AG09309 (cell line): ENCODE measurements around the gene CMIP.

Source experiments
- DNase-seq: peaks from one replicate; pipeline ENCODE4 v3.0.0-alpha.2; 2010; ENCODE audit warnings: low read depth
- H3K4me3 ChIP-seq: 2 replicates; pipeline ENCODE4 v1.5.1; 2011; ENCODE audit warnings: mild to moderate bottlenecking, low read depth, low read length, moderate library complexity; ENCODE audit not compliant: control insufficient read depth
- CTCF ChIP-seq: IDR thresholded peaks from 2 replicates; pipeline ENCODE4 v1.5.1; 2011; ENCODE audit warnings: mild to moderate bottlenecking, low read depth, low read length, inconsistent platforms; ENCODE audit not compliant: insufficient read depth, control insufficient read depth; ENCODE audit errors: missing control alignments

Gene CMIP

GRCh38 chr16:81637336-81638235 lies 193.0 kb downstream of the CMIP start:
- no peak for DNase-seq
- H3K4me3 ChIP-seq: no peak overlapping the region
- TF ChIP-seq CTCF: no peak

- TF ChIP-seq CTCF: no peak
- no peak for DNase-seq
- H3K4me3 ChIP-seq: no peak overlapping the region
Observed at GRCh38 chr16:81638286-81638945, 193.8 kb downstream of the CMIP start.

GRCh38 chr16:81639348-81639747 lies 194.7 kb downstream of the CMIP start:
- no peak for TF ChIP-seq CTCF
- no peak for DNase-seq

GRCh38 chr16:81639931-81640680 lies 195.5 kb downstream of the CMIP start:
- DNase-seq: no peak
- no peak overlapping the region for H3K4me3 ChIP-seq
- TF ChIP-seq CTCF: no peak

More at GRCh38 chr16:81639348-81639747, 194.7 kb downstream of the CMIP start:
- no peak overlapping the region for H3K4me3 ChIP-seq

GRCh38 chr16:81640681-81641070 lies 196.1 kb downstream of the CMIP start:
- DNase-seq: no peak
- no peak for TF ChIP-seq CTCF
- no peak overlapping the region for H3K4me3 ChIP-seq

GRCh38 chr16:81641395-81642106 lies 196.9 kb downstream of the CMIP start:
- no peak for DNase-seq
- no peak overlapping the region for H3K4me3 ChIP-seq
- no peak for TF ChIP-seq CTCF
